Prostate gland (tissue), 2 donors: Measurements from ENCODE around the gene RHEB. TPM values are rescaled to one million over a fixed set of nuclear protein-coding genes. Genes with fewer than 3 reads are reported as not detected.

ENCODE experiments used
- DNase-seq: peaks from one replicate; pipeline ENCODE4 v3.0.0-alpha.2; 2019; ENCODE audit warnings: low spot score
- H3K27ac ChIP-seq, 2 donors: fragments of 200-600 bp; sonication (generic); 2 replicates each; pipeline ENCODE4 v1.5.1; 2017 to 2019
- H3K27me3 ChIP-seq: fragments of 200-600 bp; sonication (generic); replicated peaks from 2 replicates; pipeline ENCODE4 v1.5.1; 2019; ENCODE audit not compliant: insufficient read depth
- H3K36me3 ChIP-seq, 2 donors: fragments of 200-600 bp; sonication (generic); 1 replicate in 1 of 2; 2 replicates in 1 of 2; pipeline versions ENCODE4 v1.5.1 to v1.8.1; 2017 to 2019
- H3K4me1 ChIP-seq: fragments of 200-600 bp; sonication (generic); replicated peaks from 2 replicates; pipeline ENCODE4 v1.5.1; 2019
- H3K4me3 ChIP-seq, 2 donors: fragments of 200-600 bp; sonication (generic); 2 replicates each; pipeline ENCODE4 v1.5.1; 2017 to 2019
- H3K9me3 ChIP-seq: fragments of 200-600 bp; sonication (generic); 2 replicates; pipeline ENCODE4 v1.5.1; 2017
- POLR2A ChIP-seq: fragments of 450-650 bp; IDR thresholded peaks from one replicate; pipeline ENCODE4 v1.6.1; 2016; ENCODE audit warnings: antibody characterized with exemption, mild to moderate bottlenecking
- POLR2AphosphoS5 ChIP-seq: sonication (generic); formaldehyde crosslinking; IDR thresholded peaks from one replicate; pipeline ENCODE4 v1.6.1; 2017; ENCODE audit warnings: antibody characterized with exemption
- WGBS: methylation state at CpG from one replicate; pipeline ENCODE4 v1.1.5; 2018; 5-methylcytosine and 5-hydroxymethylcytosine counted together
- intact Hi-C: fragments of 100-400 bp; cut with DNase I; formaldehyde crosslinking; loops from one replicate; pipeline ENCODE4 v1.14.2; 2022
- total RNA-seq, 2 donors: library from RNA; depleted of rRNA; stranded (reverse); fragments of >200 nt; gene quantifications; one replicate each; pipeline ENCODE4 v1.1.0, GENCODE V29; 2016
- TF ChIP-seq, protein P1 (sequence below), 4 experiments: fragments of 200-600 bp in 2 of 4; fragments of 450-650 bp in 2 of 4; sonication (generic) in 2 of 4; IDR thresholded peaks; 1 replicate in 3 of 4; 2 replicates in 1 of 4; pipeline ENCODE4 v1.5.1; 2016 to 2019; ENCODE audit warnings: antibody characterized with exemption in 4 of 4, mild to moderate bottlenecking in 2 of 4, moderate library complexity in 2 of 4

RHEB gene
- total RNA-seq, 2 donors from 2014 or later, result 59.3 to 63.1 TPM

DNA sequence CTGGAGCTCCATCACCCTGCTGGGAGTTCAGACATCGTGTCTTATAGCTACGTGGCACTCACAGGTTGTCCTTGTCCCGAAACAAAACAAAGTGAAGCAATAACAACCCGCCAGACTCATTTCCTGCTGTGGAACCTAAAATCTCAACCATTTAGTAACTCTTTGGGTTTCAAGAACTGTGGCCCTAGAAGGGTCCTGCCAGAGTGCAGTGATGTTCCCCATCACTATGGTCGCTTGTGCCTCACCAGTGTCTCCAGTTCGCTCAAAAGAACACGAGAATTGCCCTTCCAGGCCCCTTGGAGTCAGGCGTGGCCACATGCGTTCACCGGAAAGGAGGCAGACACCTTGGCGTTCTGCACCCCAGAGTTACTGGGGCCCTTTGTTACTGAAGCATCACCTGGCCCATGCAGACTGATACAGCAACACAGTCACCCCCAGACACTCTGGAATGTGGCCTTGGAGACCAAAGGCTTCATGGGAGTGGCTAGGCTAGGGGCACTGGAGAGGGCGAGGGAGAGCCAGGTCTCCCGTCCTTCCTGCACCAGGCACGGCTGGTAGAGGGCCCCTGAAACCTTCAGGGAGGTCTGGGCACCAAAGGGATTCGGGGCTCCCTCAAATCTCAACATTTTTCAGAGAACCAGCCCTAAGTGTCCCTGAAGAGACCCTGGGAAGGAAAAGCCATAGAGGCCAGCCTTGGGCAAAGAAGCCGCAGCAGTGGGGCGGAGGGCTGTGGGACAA, 80.7 kb downstream of the RHEB start:
- Histone ChIP-seq H3K4me1 (peaks cover 4% of the 10 kb centered on the region), H3K9me3 (no peaks in the 10 kb centered on the region), H3K4me3 (no peak overlapping the region), H3K27ac (no peak overlapping the region), H3K36me3 (no peaks in the 10 kb centered on the region), H3K27me3 (no peaks in the 10 kb centered on the region)
- no peak for TF ChIP-seq POLR2A
- intact Hi-C loops, result no loop called here
- WGBS, result 96% methylated on average over 17 of the region's 17 CpGs
- no peak for DNase-seq

DNA sequence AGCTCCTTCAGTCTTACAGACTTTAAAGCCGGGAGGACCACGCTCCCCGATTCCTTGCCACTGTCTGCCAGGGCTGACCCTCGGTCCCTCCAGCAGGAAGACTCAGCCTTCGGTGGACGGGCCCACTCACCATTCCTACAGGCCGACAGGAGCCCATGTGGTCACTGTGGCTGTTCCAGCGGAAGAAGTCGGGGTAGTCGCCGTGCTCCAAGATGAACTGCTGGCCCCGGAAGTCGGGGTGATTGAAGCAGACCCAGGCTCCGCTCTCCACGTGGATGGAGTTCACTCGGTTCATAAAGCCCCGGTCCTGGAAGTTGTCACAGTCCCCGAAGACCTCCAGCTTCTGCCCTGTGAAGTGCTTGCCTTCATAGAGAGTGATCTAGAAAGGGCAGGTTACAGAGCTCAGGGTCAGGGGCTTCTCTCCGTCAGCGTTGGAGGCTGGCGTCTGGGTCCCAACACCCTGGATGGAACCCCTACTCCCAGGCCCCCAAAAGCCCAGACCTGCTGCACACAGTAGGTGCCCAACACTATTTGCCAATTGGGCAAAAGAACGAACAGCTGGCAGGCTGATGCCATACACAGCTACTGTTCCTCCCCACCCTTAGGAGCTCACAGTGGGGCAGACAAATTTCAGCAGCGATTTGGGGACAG, 81.7 kb downstream of the RHEB start:
- intact Hi-C loops, result no loop called here
- Histone ChIP-seq H3K36me3 (no peaks in the 10 kb centered on the region), H3K27ac (no peak overlapping the region), H3K9me3 (no peaks in the 10 kb centered on the region), H3K4me3 (no peak overlapping the region), H3K27me3 (no peaks in the 10 kb centered on the region), H3K4me1 (peaks cover 4% of the 10 kb centered on the region)
- WGBS, result 94% methylated on average over 23 of the region's 23 CpGs
- DNase-seq, result no peak
- no peak for TF ChIP-seq POLR2A

DNA sequence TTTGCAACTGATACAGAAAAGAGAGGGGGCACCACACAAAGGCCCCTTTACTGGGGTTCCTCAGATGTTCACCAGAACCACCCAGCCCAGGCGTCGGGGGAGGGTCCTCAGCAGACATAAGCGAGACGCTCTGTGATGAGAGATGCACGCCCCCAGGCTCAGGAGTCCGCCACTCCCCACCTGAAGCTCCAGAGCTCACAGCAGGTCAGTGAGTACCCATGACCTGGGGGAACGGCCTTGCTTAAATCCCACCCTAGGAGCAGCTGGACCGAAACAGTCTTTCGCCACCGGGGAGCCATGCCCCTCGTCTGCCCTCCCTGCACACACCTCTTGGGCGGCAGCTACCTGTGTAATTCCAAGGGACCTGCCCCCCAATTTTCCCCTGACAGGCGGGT, 82.5 kb downstream of the RHEB start:
- 92% methylated on average over 13 of the region's 13 CpGs for WGBS
- intact Hi-C loops, result no loop called here
- DNase-seq, result no peak
- Histone ChIP-seq H3K27me3 (no peaks in the 10 kb centered on the region), H3K9me3 (no peaks in the 10 kb centered on the region), H3K4me3 (no peak overlapping the region), H3K4me1 (peaks cover 4% of the 10 kb centered on the region), H3K36me3 (no peaks in the 10 kb centered on the region), H3K27ac (no peak overlapping the region)
- TF ChIP-seq, protein P1, sequence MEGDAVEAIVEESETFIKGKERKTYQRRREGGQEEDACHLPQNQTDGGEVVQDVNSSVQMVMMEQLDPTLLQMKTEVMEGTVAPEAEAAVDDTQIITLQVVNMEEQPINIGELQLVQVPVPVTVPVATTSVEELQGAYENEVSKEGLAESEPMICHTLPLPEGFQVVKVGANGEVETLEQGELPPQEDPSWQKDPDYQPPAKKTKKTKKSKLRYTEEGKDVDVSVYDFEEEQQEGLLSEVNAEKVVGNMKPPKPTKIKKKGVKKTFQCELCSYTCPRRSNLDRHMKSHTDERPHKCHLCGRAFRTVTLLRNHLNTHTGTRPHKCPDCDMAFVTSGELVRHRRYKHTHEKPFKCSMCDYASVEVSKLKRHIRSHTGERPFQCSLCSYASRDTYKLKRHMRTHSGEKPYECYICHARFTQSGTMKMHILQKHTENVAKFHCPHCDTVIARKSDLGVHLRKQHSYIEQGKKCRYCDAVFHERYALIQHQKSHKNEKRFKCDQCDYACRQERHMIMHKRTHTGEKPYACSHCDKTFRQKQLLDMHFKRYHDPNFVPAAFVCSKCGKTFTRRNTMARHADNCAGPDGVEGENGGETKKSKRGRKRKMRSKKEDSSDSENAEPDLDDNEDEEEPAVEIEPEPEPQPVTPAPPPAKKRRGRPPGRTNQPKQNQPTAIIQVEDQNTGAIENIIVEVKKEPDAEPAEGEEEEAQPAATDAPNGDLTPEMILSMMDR (IDR thresholded peaks at IDR 0.05), result no peak
- no peak for TF ChIP-seq POLR2AphosphoS5
- TF ChIP-seq POLR2A, result no peak

DNA sequence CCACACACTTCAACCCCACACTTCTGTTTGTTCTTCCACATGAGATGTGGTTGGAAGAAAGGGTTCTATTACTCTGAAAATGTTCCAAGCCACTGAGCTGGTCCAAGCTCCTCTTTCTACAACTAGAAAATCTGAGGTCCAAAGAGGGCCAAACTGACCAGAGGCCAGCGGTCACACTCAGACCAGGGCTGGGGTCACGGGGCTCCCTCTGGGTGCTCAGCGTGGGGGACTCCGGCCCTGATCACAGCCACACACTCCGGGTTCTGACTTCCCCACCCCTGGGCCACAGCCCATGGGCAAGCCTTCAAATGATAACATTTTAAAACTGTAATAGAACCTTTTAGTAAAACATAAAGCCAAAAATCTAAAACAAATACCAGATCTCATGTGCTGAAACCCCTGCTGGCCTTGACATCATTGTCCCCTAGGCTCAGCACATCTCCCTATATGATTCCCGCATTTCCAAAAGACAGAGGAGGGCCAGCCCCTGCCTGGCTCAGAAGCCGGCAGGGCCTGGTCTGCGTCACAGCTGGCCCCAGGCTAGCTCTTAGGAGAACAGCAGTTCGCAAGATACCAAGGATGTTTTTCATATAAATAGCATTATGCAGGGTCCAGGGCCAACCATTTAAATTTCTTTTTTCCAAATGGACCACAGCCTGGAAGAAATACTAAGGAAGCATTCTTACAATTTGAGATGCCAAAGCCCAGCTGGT, 83.1 kb downstream of the RHEB start:
- peaks cover 4% of the 10 kb centered on the region for H3K4me1 ChIP-seq
- TF ChIP-seq, protein P1 (IDR thresholded peaks at IDR 0.05), result no peak
- no peak for TF ChIP-seq POLR2AphosphoS5
- no peak for TF ChIP-seq POLR2A
- no peaks in the 10 kb centered on the region for H3K36me3 ChIP-seq
- no peaks in the 10 kb centered on the region for H3K9me3 ChIP-seq
- no peak for DNase-seq
- H3K4me3 ChIP-seq, result no peak overlapping the region
- WGBS, result 70% methylated on average over 9 of the region's 9 CpGs
- intact Hi-C loops, result no loop called here
- no peak overlapping the region for H3K27ac ChIP-seq
- H3K27me3 ChIP-seq, result no peaks in the 10 kb centered on the region

DNA sequence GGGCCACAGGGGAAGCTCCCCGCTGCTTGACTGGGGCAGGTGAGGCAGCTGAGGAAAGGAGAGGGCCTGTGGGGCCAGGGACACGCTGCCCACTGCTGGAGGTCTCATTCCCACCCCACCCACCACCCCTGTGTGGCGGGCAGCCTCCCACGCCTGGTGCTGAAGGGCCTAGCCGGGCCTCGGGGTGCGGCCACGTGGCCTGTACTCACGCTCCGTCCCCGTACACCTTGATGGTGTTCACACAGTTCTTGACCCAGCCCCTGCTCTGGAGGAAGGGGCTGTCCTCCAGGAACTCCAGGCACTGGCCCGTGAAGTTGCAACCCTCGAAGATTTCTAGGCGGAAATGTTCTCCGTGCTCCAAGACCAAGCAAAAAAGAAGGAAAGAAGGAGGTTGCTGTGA, 83.7 kb downstream of the RHEB start:
- peaks cover 2% of the 10 kb centered on the region for H3K4me1 ChIP-seq
- H3K36me3 ChIP-seq, result no peaks in the 10 kb centered on the region
- no peak for DNase-seq
- H3K27me3 ChIP-seq, result no peaks in the 10 kb centered on the region
- intact Hi-C loops, result no loop called here
- no peak overlapping the region for H3K4me3 ChIP-seq
- H3K9me3 ChIP-seq, result no peaks in the 10 kb centered on the region
- TF ChIP-seq, protein P1 (IDR thresholded peaks at IDR 0.05), result no peak
- no peak for TF ChIP-seq POLR2AphosphoS5
- TF ChIP-seq POLR2A, result no peak
- H3K27ac ChIP-seq, result no peak overlapping the region
- WGBS, result 90% methylated on average over 15 of the region's 15 CpGs
